Measurements from ENCODE around the gene YKT6. TPM values are rescaled to one million over a fixed set of nuclear protein-coding genes. Genes with fewer than 3 reads are reported as not detected.

YKT6 gene
- polyA plus RNA-seq, 1 experiment, result 124 TPM

DNA sequence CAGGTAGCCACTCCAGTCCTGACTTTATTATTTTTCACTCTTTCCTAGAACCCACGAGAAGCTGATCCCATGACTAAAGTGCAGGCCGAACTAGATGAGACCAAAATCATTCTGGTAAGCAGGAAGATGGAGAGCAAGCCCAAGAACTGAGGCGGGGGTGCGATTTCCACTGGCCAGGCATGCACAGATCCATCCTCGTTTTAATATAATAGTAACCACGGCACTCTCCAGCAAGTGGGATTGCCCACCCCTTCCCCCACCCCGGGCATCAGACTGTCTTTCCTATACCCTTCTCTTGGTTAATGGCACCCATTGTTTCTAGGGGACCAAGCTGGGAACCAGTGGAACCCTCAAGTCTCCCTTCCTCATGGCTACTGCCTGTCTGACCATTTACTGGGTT is 7.3 kb downstream of the YKT6 start:
- Histone ChIP-seq H3K9me3 (ENCODE audit: control insufficient read depth, insufficient read depth, low read length) (no peaks in the 10 kb centered on the region), H3K4me3 (ENCODE audit: low read depth, low read length) (no peak overlapping the region), H3K27ac (ENCODE audit: low read depth, low read length) (no peak overlapping the region), H3K27me3 (ENCODE audit: control insufficient read depth, insufficient read depth, low read length) (no peaks in the 10 kb centered on the region)
- no peak for DNase-seq (ENCODE audit: low read depth, low spot score)
- ChIA-PET CTCF (interaction anchor here (1.5 kb wide), 1 partner anchor 14 kb away, joined by 3 read pairs; no protein-coding TSS in a partner anchor), POLR2A (no interaction called here)
- TF ChIP-seq, protein P1, sequence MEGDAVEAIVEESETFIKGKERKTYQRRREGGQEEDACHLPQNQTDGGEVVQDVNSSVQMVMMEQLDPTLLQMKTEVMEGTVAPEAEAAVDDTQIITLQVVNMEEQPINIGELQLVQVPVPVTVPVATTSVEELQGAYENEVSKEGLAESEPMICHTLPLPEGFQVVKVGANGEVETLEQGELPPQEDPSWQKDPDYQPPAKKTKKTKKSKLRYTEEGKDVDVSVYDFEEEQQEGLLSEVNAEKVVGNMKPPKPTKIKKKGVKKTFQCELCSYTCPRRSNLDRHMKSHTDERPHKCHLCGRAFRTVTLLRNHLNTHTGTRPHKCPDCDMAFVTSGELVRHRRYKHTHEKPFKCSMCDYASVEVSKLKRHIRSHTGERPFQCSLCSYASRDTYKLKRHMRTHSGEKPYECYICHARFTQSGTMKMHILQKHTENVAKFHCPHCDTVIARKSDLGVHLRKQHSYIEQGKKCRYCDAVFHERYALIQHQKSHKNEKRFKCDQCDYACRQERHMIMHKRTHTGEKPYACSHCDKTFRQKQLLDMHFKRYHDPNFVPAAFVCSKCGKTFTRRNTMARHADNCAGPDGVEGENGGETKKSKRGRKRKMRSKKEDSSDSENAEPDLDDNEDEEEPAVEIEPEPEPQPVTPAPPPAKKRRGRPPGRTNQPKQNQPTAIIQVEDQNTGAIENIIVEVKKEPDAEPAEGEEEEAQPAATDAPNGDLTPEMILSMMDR (IDR thresholded peaks at IDR 0.05; ENCODE audit: low read depth, low read length), result no peak

DNA sequence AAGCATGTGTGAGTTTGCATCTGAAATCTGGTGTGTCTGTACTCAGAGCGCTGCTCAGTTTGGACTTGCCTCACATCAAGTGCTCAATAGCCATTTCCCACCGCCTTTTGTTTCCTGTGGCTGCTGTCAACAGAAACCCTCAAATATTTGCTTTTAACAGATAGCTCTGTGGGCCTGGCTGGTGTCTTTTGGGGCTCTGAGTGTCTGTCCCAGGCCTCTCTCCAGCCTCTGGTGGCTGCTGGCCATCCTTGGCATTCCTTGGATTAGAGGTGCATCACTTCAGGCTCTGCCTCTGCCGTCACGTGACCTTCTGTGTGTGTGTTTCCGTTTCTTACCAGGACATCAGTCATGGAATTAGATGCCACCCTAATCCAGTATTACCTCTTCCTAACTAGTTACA is 9.3 kb downstream of the YKT6 start:
- H3K27me3 ChIP-seq (ENCODE audit: control insufficient read depth, insufficient read depth, low read length), result no peaks in the 10 kb centered on the region
- POLR2A ChIA-PET, result no interaction called here
- TF ChIP-seq, protein P1 (IDR thresholded peaks at IDR 0.05; ENCODE audit: low read depth, low read length), result no peak
- no peak for DNase-seq (ENCODE audit: low read depth, low spot score)
- no peaks in the 10 kb centered on the region for H3K9me3 ChIP-seq (ENCODE audit: control insufficient read depth, insufficient read depth, low read length)
- CTCF ChIA-PET, result no interaction called here
- no peak overlapping the region for H3K27ac ChIP-seq (ENCODE audit: low read depth, low read length)
- H3K4me3 ChIP-seq (ENCODE audit: low read depth, low read length), result no peak overlapping the region

DNA sequence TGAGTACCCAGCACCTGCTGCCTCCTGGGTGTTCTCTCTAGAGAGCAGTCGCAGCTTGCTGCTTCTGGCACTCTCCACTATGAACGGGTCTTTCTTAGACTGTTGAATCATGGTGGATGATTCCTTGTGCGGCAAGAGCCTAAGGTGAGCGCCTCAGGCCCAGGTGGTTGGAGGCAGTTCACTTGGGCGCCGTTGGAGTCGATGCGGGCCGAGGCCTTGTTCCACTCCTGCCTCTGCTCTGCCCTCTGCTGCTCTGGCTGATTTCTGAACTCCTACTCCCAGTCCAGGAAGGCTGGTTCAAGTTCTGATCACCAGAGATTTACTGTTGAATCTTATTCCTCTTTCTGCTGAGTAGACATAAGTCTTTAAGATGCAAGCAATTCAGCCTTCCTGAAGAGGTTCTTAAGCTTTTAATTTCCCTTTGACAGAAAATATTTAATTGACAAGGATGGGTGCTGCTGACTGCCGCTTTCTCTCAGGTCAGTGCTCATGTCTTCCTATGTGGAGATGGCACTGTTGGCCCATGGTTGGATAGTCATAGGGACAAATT is 10.4 kb downstream of the YKT6 start:
- Histone ChIP-seq H3K4me3 (ENCODE audit: low read depth, low read length) (no peak overlapping the region), H3K27ac (ENCODE audit: low read depth, low read length) (no peak overlapping the region), H3K9me3 (ENCODE audit: control insufficient read depth, insufficient read depth, low read length) (no peaks in the 10 kb centered on the region), H3K27me3 (ENCODE audit: control insufficient read depth, insufficient read depth, low read length) (no peaks in the 10 kb centered on the region)
- CTCF ChIA-PET, result interaction anchor here (0.7 kb wide), 1 partner anchor 30 kb away, joined by 3 read pairs; no protein-coding TSS in a partner anchor
- POLR2A ChIA-PET, result no interaction called here
- TF ChIP-seq, protein P1 (IDR thresholded peaks at IDR 0.05; ENCODE audit: low read depth, low read length), result no peak
- DNase-seq (ENCODE audit: low read depth, low spot score), result no peak

DNA sequence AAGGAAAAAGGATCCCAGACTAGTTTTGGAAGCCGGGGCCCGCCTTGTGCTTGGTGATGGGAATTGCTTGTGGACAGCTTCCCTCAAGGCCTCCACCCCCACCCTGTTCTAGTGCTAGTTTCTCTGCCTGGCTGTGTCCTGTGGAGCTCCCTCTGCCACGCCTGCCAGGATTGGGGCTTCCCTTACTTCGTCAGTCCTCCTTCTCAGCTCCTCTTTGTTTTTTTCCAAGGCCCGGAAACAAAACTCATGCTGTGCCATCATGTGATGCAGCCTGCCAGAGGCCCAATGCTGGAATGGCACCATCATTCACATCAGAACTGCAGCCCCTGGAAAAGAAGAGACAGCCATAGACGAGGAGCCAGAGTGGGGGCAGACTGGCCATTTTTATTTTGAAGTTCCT is 11.2 kb downstream of the YKT6 start:
- Histone ChIP-seq H3K27me3 (ENCODE audit: control insufficient read depth, insufficient read depth, low read length) (no peaks in the 10 kb centered on the region), H3K9me3 (ENCODE audit: control insufficient read depth, insufficient read depth, low read length) (no peaks in the 10 kb centered on the region), H3K4me3 (ENCODE audit: low read depth, low read length) (no peak overlapping the region), H3K27ac (ENCODE audit: low read depth, low read length) (no peak overlapping the region)
- CTCF ChIA-PET, result interaction anchor here (0.7 to 0.8 kb wide), 2 partner anchors 29 to 164 kb away, joined by 3 read pairs; no protein-coding TSS in a partner anchor
- TF ChIP-seq, protein P1 (IDR thresholded peaks at IDR 0.05; ENCODE audit: low read depth, low read length), result no peak
- POLR2A ChIA-PET, result no interaction called here
- DNase-seq (ENCODE audit: low read depth, low spot score), result no peak

DNA sequence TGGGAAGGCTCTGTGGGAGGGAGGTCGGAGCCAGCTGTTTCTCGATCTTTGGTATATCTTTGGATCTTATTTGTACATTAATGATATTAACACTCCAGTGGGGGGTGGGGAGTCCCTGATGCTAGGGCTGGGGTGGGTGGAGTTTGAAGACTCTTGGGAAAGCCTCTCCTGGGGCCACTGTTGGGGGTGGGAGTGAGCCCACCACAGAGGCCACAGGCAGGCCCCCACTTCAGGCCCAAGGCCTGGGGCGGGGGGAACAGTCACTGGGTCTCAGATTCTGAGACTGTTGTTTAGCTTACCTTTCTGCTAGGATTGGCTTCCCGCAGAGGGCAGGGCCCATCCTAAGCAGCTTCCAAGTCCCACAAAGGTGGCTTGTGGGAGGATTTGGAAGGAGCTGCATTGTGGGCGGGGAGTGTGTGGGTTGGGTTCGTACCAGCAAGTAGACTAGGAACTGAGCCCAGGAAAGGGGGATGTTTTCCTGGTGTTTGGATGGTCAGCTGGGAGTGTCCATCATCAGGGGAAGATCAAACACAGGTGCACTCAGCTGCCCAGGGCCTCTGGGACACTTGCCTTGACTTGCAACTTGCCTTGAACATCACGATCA is 11.9 kb downstream of the YKT6 start:
- no peaks in the 10 kb centered on the region for H3K9me3 ChIP-seq (ENCODE audit: control insufficient read depth, insufficient read depth, low read length)
- CTCF ChIA-PET, result interaction anchor here (0.8 kb wide), 1 partner anchor 165 kb away, joined by 3 read pairs; no protein-coding TSS in a partner anchor
- TF ChIP-seq, protein P1 (IDR thresholded peaks at IDR 0.05; ENCODE audit: low read depth, low read length), result no peak
- H3K27me3 ChIP-seq (ENCODE audit: control insufficient read depth, insufficient read depth, low read length), result no peaks in the 10 kb centered on the region
- POLR2A ChIA-PET, result no interaction called here
- no peak overlapping the region for H3K27ac ChIP-seq (ENCODE audit: low read depth, low read length)
- DNase-seq (ENCODE audit: low read depth, low spot score), result no peak
- no peak overlapping the region for H3K4me3 ChIP-seq (ENCODE audit: low read depth, low read length)
